HL-60 (cell line): ENCODE data around the gene CRYZL1.

Experiments used
- DNase-seq, 2 experiments: peaks; one replicate each; pipeline ENCODE4 v3.0.0-alpha.2; 2010 to 2020; ENCODE audit warnings: low read depth in 1 of 2, low spot score in 1 of 2
- H3K27ac ChIP-seq: fragments of 250-450 bp; sonication (Bioruptor Pico); replicated peaks from 2 replicates; pipeline ENCODE4 v1.5.1; 2020; ENCODE audit warnings: mild to moderate bottlenecking, moderate library complexity
- H3K27me3 ChIP-seq: fragments of 250-450 bp; sonication (Bioruptor Pico); 2 replicates; pipeline ENCODE4 v1.5.1; 2021; ENCODE audit warnings: mild to moderate bottlenecking, moderate library complexity; ENCODE audit not compliant: insufficient read depth, poor library complexity, severe bottlenecking
- H3K4me3 ChIP-seq: replicated peaks from 2 replicates; pipeline ENCODE4 v1.5.1; 2011; ENCODE audit warnings: mild to moderate bottlenecking, control low read depth, low read length; ENCODE audit not compliant: insufficient read depth
- GABPA ChIP-seq: IDR thresholded peaks from 2 replicates; pipeline ENCODE4 v1.6.1; 2012; ENCODE audit warnings: low read depth
- POLR2AphosphoS5 ChIP-seq: IDR thresholded peaks from 2 replicates; pipeline ENCODE4 v1.6.1; 2012; ENCODE audit warnings: low read depth
- SPI1 ChIP-seq: IDR thresholded peaks from 2 replicates; pipeline ENCODE4 v1.6.1; 2012; ENCODE audit warnings: low read depth, mild to moderate bottlenecking, borderline replicate concordance
- TF ChIP-seq, protein P1 (sequence below): IDR thresholded peaks from 2 replicates; pipeline ENCODE4 v1.6.1; 2012; ENCODE audit warnings: low read depth; ENCODE audit not compliant: insufficient replicate concordance
- TF ChIP-seq, protein P2 (sequence below): IDR thresholded peaks from one replicate; pipeline ENCODE4 v1.5.1; 2011; ENCODE audit warnings: low read length, control low read depth, inconsistent platforms; ENCODE audit not compliant: insufficient read depth

CRYZL1 gene

DNA sequence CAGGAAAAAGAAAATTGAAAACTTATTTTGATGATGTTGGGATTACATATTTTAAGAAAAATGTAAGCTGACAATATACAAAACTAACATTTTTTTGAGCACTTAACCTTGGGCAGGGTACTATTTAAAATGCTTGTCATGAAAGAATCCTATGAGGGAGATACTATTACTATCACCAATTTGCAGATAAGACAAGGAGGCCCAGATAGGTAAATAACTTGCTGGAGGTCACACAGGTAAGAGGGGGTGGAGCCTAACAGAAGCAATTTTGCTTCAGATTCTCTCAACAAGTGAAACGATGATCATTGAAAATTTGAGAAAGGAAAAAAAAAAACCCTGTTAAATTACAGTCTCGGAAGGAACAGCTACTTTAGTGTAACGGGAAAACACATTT, 100.8 kb downstream of the CRYZL1 start:
- H3K27me3 ChIP-seq, result no peaks in the 10 kb centered on the region
- peak overlapping the region; percentile 98 for H3K27ac ChIP-seq
- H3K4me3 ChIP-seq, result peak overlapping the region; percentile 79
- no peak for DNase-seq
- TF ChIP-seq, protein P1, sequence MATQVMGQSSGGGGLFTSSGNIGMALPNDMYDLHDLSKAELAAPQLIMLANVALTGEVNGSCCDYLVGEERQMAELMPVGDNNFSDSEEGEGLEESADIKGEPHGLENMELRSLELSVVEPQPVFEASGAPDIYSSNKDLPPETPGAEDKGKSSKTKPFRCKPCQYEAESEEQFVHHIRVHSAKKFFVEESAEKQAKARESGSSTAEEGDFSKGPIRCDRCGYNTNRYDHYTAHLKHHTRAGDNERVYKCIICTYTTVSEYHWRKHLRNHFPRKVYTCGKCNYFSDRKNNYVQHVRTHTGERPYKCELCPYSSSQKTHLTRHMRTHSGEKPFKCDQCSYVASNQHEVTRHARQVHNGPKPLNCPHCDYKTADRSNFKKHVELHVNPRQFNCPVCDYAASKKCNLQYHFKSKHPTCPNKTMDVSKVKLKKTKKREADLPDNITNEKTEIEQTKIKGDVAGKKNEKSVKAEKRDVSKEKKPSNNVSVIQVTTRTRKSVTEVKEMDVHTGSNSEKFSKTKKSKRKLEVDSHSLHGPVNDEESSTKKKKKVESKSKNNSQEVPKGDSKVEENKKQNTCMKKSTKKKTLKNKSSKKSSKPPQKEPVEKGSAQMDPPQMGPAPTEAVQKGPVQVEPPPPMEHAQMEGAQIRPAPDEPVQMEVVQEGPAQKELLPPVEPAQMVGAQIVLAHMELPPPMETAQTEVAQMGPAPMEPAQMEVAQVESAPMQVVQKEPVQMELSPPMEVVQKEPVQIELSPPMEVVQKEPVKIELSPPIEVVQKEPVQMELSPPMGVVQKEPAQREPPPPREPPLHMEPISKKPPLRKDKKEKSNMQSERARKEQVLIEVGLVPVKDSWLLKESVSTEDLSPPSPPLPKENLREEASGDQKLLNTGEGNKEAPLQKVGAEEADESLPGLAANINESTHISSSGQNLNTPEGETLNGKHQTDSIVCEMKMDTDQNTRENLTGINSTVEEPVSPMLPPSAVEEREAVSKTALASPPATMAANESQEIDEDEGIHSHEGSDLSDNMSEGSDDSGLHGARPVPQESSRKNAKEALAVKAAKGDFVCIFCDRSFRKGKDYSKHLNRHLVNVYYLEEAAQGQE, result no peak
- TF ChIP-seq, protein P2, sequence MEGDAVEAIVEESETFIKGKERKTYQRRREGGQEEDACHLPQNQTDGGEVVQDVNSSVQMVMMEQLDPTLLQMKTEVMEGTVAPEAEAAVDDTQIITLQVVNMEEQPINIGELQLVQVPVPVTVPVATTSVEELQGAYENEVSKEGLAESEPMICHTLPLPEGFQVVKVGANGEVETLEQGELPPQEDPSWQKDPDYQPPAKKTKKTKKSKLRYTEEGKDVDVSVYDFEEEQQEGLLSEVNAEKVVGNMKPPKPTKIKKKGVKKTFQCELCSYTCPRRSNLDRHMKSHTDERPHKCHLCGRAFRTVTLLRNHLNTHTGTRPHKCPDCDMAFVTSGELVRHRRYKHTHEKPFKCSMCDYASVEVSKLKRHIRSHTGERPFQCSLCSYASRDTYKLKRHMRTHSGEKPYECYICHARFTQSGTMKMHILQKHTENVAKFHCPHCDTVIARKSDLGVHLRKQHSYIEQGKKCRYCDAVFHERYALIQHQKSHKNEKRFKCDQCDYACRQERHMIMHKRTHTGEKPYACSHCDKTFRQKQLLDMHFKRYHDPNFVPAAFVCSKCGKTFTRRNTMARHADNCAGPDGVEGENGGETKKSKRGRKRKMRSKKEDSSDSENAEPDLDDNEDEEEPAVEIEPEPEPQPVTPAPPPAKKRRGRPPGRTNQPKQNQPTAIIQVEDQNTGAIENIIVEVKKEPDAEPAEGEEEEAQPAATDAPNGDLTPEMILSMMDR, result no peak
- no peak for TF ChIP-seq POLR2AphosphoS5
- TF ChIP-seq GABPA, result no peak
- TF ChIP-seq SPI1, result no peak

DNA sequence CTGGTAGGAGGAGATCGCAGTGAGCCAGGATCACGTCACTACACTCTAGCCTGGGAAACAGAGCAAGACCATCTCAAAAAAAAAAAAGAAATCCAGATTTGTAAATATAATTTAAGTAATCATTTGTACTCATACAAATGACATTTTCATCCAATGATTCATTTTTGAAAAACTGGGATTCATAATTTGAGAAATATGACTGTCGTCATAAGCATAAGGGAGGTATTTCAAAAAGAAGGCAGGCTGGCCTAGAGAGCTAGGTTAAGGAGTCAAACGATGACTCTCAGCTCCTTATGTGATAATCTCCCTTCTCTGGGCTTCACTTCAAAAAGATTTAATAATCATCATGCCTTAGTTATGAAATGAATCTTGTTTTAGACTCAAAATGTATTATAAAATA, 101.9 kb downstream of the CRYZL1 start:
- TF ChIP-seq GABPA, result no peak
- TF ChIP-seq SPI1, result no peak
- TF ChIP-seq, protein P2, result no peak
- TF ChIP-seq POLR2AphosphoS5, result no peak
- TF ChIP-seq, protein P1, result no peak
- Histone ChIP-seq H3K27ac (no peak overlapping the region), H3K4me3 (no peak overlapping the region), H3K27me3 (no peaks in the 10 kb centered on the region)
- no peak for DNase-seq
